ENCODE results near the gene NDUFS8. TPM values are rescaled to one million over a fixed set of nuclear protein-coding genes. Genes with fewer than 3 reads are reported as not detected.
A peak's percentile ranks its signal among the peaks of the same experiment; 100 is the strongest.
"Not testable (repeated sequence)": the region's sequence is repeated elsewhere in the genome, so short reads cannot be mapped to it uniquely, and the experiment has no call there.

Gene NDUFS8
- polyA plus RNA-seq (ENCODE audit: insufficient read length in 4 of 4): 100 to 1,000 TPM in 1 of 4 donors, 10 to 100 TPM in 3; 58.9 to 120 (median 74.8) TPM

DNA sequence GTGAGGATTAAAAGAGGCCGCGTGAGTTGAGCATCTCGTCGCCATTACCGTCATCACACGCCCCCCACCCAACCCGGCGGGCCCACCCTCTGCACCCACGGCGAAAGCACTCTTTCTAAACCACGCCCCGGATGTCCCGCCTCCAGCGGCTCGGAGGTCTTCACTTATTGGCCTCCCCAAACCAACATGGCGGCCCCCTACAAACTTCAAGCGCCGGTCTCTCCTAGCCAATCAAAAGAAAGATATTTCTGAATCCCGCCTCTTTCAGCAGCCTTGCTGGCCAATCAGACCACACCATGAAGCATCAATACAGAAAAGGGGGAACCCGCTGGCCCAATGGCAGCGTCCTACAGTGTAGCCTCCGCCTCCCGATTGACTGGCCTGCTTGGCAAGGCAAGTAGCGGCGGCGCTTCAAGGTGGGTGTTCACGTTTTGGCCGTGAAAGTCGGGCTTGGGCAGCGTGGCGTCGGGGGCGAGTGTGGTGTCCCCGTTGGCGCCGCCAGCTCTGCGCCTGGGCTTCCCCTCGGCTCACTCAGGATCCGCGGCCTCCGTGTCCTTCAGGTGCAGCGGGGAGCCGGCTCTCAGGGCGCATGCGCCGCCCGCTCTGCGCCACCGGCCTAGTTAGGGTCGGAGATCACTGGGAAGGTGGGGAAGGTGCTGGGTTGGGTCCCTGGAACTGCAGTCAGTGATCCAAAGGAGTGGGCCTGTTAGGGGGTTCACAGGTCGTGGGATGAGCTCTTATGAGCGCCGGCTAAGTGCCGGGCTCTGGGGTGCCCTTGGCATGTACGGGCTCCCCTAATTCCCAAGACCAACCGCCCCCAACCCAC is at the start of gene NDUFS8:
Gene NDUFS8 (plus strand): TSS at position 364 of the 826 bp plus-strand sequence. CDS start 1,471 bp downstream, outside the sequence.
- peak; percentile 95 to 99 (median 98) for DNase-seq (ENCODE audit: low read depth in 4 of 4, low spot score in 3 of 4)

DNA sequence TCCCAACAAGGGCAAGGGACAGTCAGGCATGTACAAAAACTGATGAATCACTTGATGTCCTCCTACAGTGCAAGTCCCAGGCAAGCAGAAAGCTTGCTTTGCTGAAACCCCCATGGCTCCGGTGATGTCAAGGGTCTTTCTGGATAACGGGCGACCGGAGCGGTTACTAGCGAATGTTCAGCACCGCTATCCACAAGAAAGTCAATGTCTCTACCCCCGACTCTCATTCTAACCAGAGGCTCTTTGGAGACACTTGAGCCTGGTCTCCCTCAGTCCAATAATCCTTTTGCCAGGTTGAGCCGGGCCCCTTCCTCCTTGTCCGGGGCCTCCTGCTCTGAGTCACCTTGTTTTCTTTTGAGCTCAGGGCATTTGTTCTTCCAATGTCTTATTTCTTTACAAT is 49.3 kb upstream of the NDUFS8 start:
- DNase-seq (ENCODE audit: low read depth in 4 of 4, low spot score in 3 of 4): not testable (repeated sequence)

DNA sequence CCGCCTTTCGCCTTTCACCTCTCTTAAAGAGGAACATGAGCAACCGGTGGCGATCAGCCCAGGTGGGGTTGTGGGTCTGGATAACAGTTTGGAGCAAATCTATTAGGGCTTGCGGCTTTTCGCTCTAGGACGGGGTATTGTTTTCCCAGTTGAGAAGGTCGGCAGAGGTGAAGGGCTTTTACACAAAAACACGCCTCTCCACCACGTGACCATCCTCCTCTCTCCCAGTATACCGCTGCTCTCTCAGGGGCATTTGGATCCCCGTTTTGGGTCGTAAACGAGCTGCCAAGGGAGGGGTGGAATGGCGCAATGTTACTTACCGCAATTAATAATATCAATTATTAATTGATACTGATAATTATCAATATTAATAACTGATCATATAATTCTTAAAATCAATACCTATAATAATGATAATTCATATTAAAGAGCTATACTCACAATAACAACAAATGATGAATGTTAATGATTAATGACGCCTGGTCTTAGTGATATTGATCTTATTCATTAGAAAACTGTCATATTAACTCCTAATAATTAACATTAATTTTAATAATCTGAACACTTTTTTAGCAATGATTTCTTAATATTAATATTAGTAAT is 48.1 kb upstream of the NDUFS8 start:
- DNase-seq (ENCODE audit: low read depth in 4 of 4, low spot score in 3 of 4): not testable (repeated sequence)

DNA sequence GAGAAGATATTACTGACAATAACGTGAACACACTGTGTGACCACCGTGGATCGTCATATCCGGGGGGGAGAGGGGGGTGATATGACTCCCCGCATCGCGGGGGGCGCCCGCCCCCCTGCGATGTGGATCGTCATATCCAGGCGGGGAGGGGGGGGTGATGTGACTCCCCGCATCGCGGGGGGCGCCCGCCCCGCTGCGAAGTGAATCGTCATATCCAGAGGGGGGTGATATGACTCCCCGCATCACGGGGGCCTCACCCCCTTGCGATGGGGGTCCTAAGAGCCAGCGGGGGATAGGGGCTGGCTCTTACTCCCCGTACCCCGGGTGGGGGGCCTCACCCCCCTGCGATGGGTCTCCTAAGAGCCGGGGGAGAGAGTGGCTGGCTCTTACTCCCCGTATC is 46.5 kb upstream of the NDUFS8 start:
- no peak for DNase-seq (ENCODE audit: low read depth in 4 of 4, low spot score in 3 of 4)

DNA sequence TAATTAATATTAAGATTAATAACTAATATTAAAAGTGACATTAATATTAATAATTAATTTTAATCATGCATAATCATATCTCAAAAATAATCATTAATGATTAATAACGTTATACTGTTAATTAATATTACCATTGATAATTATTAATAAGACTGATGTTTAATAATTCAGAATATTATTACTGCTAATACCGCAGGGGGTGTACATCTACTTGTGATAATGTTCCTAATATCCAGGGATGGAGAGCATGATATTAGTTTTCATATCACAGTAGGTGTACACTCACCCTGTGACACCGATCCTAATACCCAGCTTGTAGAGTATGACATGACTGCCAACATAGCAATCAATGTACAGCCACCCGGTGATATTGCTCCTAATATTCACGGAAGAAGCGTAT is 45.2 kb upstream of the NDUFS8 start:
- DNase-seq (ENCODE audit: low read depth in 4 of 4, low spot score in 3 of 4): not testable (repeated sequence)

DNA sequence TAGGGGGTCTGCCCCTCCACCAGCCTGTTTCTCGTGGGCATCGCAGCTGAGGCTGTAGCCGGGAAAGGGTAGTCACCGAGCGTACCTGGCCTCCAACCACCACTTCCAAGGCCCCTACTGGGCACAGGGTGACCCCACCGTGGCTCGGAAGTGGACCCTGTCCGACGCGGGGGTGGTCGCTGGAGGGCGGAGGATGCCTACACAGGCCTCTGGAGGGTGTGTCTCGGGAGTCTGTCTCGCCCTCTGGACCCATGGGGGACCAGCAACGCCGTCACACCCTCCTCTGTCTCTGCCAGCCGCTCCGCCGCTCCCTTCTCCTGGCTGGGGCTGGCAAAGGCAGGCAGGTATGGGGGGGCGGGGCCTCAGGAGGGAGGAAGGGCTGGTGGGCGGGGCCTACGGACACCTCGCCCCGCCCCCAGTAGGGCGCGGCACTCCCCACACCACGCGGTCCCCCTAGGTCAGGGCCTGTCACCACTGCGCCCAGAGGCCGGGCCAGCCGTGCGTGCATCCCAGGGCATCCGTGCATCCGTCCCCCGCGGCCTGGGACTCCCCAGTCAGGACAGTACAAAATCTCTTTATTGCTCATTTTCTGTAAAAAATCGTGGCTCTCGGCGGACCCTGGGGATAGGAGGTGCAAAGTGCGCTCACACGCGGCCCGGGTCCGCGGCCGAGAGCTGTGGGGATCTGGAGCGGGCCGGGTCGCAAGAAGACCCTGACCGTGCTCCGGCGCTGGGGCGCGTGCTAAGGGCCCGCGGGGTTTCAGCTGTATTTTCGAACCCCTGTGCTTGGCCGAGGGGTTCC is 39.7 kb upstream of the NDUFS8 start:
- not testable (repeated sequence) for DNase-seq (ENCODE audit: low read depth in 4 of 4, low spot score in 3 of 4)

DNA sequence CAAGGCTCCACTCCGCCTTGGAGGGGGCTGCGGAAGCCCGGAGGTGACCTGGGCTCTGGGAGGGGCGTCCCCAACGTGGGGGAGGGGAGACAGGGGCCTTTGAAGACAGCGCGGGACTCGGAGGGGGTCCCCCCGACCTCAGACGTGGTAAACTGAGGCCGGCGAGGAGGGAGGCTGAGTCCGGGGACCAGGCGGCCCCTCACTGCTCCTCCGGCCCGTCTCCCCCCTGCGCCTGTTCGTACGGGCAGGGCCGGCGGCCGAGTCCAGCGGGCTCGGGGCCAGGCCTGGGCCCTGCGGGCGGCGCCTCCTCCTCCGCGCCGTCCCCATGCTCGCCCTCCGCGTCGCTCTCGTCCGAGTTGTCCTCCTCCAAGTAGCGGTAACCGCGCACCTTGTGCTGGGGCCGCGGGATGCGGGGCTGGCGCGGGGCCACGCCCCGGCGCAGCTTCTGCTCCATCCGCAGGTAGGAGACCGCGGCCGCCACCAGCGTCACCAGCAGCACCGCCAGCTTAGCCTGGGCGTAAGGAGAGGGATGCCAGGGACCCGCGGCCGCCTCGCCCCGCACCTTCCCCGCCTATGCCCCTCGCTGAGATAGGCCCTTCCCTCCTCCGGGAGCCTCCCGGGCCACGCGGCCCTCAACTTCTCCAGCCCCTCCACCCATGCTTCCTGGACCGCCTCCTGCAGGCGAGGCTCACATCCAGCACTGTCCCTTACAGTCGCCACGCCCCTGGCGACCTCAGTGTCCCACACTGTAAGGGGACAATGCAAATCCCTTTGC is 38.9 kb upstream of the NDUFS8 start:
- not testable (repeated sequence) for DNase-seq (ENCODE audit: low read depth in 4 of 4, low spot score in 3 of 4)

DNA sequence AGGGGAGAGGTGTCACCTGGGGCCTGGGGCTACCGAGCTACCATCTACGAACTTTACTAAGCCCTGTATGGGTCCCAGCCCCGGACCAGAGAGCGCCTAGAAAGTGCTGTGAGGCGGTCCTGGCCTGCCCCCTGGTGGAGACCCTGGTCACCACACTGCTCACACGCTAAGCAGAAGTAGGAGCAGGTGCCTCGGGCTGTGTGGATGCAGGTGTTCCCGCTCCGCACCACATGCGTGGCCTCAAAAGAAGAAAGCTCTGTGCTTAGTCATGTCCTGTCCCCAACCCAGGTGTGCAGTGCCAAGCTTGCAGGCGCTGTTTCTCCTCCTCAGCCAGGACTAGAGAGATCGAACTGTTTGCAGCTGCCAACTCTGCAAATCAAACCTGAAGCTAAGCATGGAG is 36.7 kb upstream of the NDUFS8 start:
- DNase-seq (ENCODE audit: low read depth in 4 of 4, low spot score in 3 of 4): not testable (repeated sequence)

DNA sequence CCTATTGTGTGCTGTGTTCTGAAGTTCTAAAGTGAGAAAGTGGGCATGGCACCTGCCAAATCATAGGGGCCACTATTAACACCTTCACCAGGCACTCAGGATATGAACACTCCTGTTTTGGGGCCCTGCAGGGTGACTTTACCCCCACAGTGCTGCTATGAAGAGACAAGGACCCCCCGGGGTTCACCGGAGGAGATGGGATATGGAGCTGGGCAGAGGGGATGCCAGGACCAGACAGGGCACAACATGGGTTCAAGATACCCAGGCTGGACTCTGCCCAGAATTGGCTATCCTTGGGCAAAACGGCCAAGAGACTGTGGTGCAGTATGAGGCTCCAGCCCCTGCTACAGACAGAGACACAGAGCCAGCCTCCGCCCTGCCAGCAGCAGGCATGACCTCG is 36.1 kb upstream of the NDUFS8 start:
- DNase-seq (ENCODE audit: low read depth in 4 of 4, low spot score in 3 of 4): not testable (repeated sequence)

DNA sequence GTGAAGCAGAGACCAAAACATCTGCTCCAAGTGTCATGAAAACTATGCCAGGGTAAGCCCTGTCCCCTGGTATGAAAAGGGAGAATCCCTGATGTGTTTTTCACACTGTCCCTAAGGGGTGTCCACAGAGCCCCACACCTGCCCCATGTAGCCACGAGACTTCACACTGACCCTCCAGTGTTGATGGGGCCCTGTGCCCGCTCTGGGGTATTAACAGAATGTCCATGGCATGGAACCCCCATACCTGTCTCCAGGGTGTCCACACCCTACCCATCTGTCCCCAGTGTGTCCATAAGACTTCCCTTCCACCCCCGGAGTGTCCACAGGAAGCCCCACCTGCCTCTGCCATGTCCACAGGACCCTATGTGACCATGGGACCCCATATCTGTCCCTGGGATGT is 35.4 kb upstream of the NDUFS8 start:
- DNase-seq (ENCODE audit: low read depth in 4 of 4, low spot score in 3 of 4): not testable (repeated sequence)

DNA sequence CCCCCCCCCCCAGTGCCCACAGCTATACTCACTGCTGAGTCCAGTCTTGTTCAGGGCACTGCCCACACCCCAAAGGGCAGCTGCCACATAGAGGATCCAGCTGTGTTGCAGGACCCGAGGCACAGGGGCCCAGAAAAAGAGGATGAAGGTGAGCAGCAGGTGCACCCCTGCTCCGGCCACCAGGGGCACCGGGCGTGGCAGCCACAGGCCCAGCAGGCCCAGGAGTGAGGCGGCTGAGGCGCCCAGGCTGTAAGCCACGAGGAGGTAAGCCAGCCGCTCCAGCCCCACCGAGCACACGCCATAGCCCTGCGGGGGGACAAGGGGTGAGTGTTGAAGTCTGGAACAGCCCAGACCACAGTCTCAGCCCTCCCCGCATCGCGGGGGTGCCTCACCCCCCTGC is 34.9 kb upstream of the NDUFS8 start:
- not testable (repeated sequence) for DNase-seq (ENCODE audit: low read depth in 4 of 4, low spot score in 3 of 4)

DNA sequence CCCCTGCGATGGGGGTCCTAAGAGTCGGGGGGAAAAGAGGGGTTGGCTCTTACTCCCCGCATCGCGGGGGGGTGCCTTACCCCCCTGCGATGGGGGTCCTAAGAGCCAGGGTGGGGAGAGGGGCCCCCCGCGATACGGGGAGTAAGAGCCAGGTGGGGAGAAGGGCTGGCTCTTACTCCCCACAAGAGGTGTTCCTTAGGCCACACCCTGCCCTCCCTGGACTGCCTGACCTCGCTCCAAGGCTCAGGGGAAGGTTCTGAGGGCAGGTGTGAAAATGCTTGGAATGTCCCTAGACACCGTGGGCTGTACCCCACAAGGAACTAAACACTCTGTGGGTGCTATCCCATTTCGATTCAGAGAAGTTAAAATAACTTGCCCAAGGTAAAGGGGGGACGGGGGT is 34.4 kb upstream of the NDUFS8 start:
- DNase-seq (ENCODE audit: low read depth in 4 of 4, low spot score in 3 of 4): no peak

DNA sequence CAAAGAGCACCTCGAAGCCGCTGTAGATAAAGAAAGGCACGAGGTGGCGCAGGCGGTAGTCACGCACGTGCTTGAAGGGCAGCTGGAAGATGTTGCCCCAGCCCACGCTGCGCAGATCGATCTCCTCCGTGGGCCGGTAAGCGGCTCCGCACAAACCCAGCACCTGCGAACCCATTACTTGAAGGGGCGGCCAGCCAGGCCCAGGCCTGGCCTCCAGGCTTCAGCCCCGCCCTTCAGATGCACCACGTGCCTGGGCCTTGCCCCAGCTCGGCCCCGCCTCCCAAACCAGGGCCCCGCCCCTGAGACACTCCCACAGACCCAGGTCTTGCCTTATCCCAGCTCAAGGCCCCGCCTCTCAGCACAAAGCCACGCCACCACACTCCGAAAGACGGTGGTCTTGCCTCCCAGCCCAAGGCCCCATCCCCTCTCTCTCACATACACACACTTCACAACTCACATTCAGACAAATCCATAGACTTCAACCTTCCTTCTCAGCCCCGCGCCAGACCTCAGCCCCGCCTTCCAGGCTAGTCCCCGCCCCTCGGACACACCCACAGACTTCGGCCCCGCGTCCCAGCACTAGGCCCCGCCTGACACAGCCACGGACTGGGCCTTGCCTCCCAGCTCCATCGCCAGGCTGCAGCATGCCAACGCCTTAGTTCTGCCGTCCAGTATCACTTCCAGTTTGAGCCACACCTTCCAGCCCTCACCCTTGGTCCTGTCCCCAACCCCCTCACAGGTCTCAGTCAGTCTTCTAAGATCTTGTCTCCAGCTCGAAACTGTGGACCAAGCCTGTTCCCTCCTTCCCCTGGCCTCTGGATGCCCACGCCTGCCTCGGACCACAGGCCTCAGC is 33.6 kb upstream of the NDUFS8 start:
- no peak for DNase-seq (ENCODE audit: low read depth in 4 of 4, low spot score in 3 of 4)

DNA sequence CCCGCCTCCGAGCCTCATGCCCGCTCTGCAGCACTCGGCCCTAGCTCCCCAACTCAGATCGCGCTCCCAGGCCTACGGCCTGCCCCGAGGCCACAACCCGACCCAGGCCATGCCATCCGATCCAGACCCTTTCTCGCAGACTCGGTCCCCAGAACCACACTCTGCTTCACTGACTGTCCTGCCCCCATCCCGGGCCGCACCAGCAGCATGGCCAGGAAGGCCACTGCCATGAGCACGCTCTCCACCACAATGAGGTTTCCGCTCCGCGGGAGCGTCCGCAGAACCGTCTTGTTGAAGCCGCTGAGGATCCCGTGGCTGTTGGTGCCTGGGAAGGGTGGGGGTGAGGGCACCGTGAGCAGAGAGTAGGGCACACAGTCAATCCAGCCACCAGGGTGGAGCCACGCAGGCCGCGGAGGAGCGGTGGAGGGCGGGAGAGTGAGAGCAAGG is 33.0 kb upstream of the NDUFS8 start:
- DNase-seq (ENCODE audit: low read depth in 4 of 4, low spot score in 3 of 4): no peak

DNA sequence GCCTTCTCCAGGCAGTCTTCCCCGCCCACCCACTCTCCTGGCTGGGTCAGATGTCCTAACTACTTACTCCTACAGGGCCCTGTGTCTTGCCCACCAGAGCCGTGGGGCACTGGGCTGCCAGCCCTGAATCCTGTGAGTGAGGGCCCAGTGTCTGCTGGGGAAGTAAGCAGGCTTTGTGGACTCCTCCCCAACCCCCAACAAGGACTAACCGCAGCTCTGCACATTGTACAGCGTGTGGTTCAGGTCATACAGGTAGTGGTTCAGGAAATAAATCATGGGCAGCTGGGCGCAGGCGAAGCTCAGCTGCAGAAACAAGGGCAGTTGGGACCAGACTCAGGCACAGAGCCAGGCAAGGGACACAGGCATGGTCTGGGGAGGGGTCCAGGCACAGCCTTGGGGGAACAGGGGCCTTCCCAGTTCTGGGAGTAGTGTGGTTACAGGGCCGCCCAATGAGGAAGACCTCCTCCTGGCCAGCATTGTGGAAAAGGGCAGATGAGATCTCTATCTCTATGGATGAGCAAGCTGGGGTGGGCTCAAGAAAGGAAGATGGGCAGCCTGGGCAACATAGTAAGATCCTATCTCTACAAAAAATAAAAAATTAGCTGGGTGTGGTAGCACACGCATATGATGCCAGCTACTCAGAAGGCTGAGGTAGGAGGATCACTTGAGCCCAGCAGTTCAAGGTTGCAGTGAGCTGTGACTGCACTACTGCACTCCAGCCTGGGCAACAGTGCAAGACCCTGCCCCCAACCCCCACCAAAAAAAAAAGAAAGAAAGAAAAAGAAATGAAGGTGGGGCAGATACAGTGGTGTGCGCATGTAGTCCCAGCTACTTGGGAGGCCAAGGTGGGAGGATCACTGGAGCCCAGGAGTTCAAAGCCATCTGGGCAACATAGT is 32.1 kb upstream of the NDUFS8 start:
- DNase-seq (ENCODE audit: low read depth in 4 of 4, low spot score in 3 of 4): no peak

DNA sequence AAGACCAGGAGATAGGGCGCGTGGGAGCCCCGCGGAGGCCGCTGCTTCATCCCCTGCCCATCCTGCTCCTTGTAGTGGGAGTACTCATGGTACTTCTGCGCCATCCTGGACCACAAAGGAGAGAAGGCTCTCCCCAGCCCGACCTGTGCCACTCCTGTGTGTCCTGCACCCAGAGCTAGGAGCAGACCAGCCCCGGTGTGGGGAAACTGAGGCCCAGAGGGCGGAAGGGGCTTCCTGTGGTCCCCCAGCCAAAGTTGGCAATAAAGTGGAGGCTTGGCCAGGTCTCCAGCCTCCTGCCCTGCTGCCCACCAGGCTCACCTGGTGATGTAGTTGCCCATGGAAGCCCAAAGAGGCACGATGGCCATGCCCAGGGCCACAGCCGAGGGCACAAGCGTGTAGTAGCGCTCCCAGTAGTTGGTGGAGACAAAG is 31.3 kb upstream of the NDUFS8 start:
- DNase-seq (ENCODE audit: low read depth in 4 of 4, low spot score in 3 of 4): no peak

DNA sequence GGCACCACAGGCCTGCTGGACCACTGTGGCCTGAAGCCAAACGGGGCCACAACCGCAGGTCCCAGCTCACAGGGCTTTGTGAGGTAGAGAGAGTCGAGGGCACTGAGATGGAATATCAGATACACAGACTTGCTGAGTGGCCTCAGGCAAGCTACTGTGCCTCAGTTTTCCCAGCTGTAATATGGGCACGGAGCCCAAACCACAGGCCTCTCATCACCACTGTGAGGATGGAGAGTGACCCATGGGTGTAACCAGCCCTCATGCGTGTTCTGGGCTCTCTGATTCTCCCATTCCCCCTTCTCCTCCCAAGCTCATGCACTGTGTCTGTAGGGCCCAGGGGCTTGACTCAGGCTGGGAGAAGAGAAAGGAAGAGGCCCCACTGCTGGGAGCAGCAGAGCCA is 30.8 kb upstream of the NDUFS8 start:
- no peak for DNase-seq (ENCODE audit: low read depth in 4 of 4, low spot score in 3 of 4)

DNA sequence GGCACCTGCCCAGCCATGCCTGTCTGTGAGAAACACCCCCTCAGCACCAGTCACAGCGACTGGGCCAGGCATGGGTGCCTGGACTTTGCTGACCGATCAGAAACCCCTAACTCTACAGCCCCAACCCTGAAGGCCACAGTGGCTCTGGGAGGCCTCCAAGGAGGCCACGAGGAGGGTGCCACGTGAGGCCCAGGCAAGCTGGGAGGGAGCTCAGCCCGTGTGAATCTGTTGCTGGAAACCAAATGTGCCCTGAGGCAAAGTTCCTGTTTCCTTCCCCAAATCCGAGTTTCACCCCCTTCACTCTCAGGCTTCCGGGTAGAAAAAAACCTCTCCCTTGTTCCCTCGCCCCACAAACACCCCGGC is 27.9 kb upstream of the NDUFS8 start:
- DNase-seq (ENCODE audit: low read depth in 4 of 4, low spot score in 3 of 4): no peak

All from left renal pelvis (tissue), 4 donors.